HL-60 (cell line): ENCODE measurements around the gene CREB5.

Source experiments
- DNase-seq, 2 experiments: peaks; one replicate each; pipeline ENCODE4 v3.0.0-alpha.2; 2010 to 2020; ENCODE audit warnings: low read depth in 1 of 2, low spot score in 1 of 2
- H3K27ac ChIP-seq: fragments of 250-450 bp; sonication (Bioruptor Pico); replicated peaks from 2 replicates; pipeline ENCODE4 v1.5.1; 2020; ENCODE audit warnings: mild to moderate bottlenecking, moderate library complexity
- H3K27me3 ChIP-seq: fragments of 250-450 bp; sonication (Bioruptor Pico); 2 replicates; pipeline ENCODE4 v1.5.1; 2021; ENCODE audit warnings: mild to moderate bottlenecking, moderate library complexity; ENCODE audit not compliant: insufficient read depth, poor library complexity, severe bottlenecking
- H3K4me3 ChIP-seq: replicated peaks from 2 replicates; pipeline ENCODE4 v1.5.1; 2011; ENCODE audit warnings: mild to moderate bottlenecking, control low read depth, low read length; ENCODE audit not compliant: insufficient read depth
- CTCF ChIP-seq: IDR thresholded peaks from one replicate; pipeline ENCODE4 v1.5.1; 2011; ENCODE audit warnings: low read length, control low read depth, inconsistent platforms; ENCODE audit not compliant: insufficient read depth
- GABPA ChIP-seq: IDR thresholded peaks from 2 replicates; pipeline ENCODE4 v1.6.1; 2012; ENCODE audit warnings: low read depth
- POLR2AphosphoS5 ChIP-seq: IDR thresholded peaks from 2 replicates; pipeline ENCODE4 v1.6.1; 2012; ENCODE audit warnings: low read depth
- SPI1 ChIP-seq: IDR thresholded peaks from 2 replicates; pipeline ENCODE4 v1.6.1; 2012; ENCODE audit warnings: low read depth, mild to moderate bottlenecking, borderline replicate concordance
- TF ChIP-seq, protein P1 (sequence below): IDR thresholded peaks from 2 replicates; pipeline ENCODE4 v1.6.1; 2012; ENCODE audit warnings: low read depth; ENCODE audit not compliant: insufficient replicate concordance

The CREB5 gene

GRCh38 chr7:28762651-28763050 lies 350.3 kb downstream of the CREB5 start:
- TF ChIP-seq, protein P1, sequence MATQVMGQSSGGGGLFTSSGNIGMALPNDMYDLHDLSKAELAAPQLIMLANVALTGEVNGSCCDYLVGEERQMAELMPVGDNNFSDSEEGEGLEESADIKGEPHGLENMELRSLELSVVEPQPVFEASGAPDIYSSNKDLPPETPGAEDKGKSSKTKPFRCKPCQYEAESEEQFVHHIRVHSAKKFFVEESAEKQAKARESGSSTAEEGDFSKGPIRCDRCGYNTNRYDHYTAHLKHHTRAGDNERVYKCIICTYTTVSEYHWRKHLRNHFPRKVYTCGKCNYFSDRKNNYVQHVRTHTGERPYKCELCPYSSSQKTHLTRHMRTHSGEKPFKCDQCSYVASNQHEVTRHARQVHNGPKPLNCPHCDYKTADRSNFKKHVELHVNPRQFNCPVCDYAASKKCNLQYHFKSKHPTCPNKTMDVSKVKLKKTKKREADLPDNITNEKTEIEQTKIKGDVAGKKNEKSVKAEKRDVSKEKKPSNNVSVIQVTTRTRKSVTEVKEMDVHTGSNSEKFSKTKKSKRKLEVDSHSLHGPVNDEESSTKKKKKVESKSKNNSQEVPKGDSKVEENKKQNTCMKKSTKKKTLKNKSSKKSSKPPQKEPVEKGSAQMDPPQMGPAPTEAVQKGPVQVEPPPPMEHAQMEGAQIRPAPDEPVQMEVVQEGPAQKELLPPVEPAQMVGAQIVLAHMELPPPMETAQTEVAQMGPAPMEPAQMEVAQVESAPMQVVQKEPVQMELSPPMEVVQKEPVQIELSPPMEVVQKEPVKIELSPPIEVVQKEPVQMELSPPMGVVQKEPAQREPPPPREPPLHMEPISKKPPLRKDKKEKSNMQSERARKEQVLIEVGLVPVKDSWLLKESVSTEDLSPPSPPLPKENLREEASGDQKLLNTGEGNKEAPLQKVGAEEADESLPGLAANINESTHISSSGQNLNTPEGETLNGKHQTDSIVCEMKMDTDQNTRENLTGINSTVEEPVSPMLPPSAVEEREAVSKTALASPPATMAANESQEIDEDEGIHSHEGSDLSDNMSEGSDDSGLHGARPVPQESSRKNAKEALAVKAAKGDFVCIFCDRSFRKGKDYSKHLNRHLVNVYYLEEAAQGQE = no peak
- TF ChIP-seq CTCF (no peak), GABPA (no peak), SPI1 (no peak), POLR2AphosphoS5 (no peak)
- no peak overlapping the region for H3K27ac ChIP-seq
- no peak overlapping the region for H3K4me3 ChIP-seq
- peaks cover 2% of the 10 kb centered on the region for H3K27me3 ChIP-seq
- no peak for DNase-seq

GRCh38 chr7:28766359-28766758 lies 354.0 kb downstream of the CREB5 start:
- TF ChIP-seq GABPA (no peak), POLR2AphosphoS5 (no peak), SPI1 (no peak), CTCF (no peak)
- TF ChIP-seq, protein P1 = no peak
- Histone ChIP-seq H3K27ac (no peak overlapping the region), H3K4me3 (no peak overlapping the region), H3K27me3 (peaks cover 2% of the 10 kb centered on the region)
- no peak for DNase-seq

DNA sequence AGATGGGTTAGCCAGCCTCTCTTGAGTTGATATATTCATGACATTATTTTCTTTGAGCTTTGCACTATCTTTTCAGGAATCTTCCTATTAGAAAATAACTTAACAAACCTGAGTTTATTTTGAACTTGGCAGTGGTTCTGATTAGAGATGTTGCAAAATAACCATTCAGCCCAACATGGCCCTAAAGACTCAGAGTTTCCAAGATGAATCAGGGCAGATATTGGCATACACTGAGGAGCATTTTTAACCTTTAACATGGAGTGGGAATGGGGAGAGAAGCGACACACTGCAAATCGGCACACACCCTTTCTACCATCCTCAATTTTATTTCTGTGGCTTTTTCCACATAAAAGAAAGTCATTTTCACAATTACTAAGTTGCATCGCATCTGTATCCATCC lies 355.0 kb downstream of the CREB5 start:
- TF ChIP-seq CTCF = no peak
- no peak for TF ChIP-seq SPI1
- TF ChIP-seq POLR2AphosphoS5 = no peak
- no peak for TF ChIP-seq GABPA
- TF ChIP-seq, protein P1 = no peak
- DNase-seq = no peak
- H3K4me3 ChIP-seq = no peak overlapping the region
- peaks cover 2% of the 10 kb centered on the region for H3K27me3 ChIP-seq
- no peak overlapping the region for H3K27ac ChIP-seq
